Smooth muscle cell (in vitro differentiated cells): Measurements from ENCODE around the gene S100A2. TPM values are rescaled to one million over a fixed set of nuclear protein-coding genes. Genes with fewer than 3 reads are reported as not detected.

Source experiments
- DNase-seq: peaks from one replicate; lab custom pipeline; 2025; ENCODE audit not compliant: unreplicated experiment; lab: John Stamatoyannopoulos, UW
- H2AFZ ChIP-seq: fragments of 200-600 bp; sonication (generic); 2 replicates; pipeline ENCODE4 v1.6.0; 2016; ENCODE audit warnings: antibody characterized with exemption, low read depth, mild to moderate bottlenecking
- H3F3A ChIP-seq: fragments of 200-600 bp; sonication (generic); 2 replicates; pipeline ENCODE4 v1.6.0; 2017; ENCODE audit warnings: antibody characterized with exemption, low read depth
- H3K27ac ChIP-seq: fragments of 200-600 bp; sonication (generic); 2 replicates; pipeline ENCODE4 v1.5.1; 2016; ENCODE audit warnings: low read depth, mild to moderate bottlenecking
- H3K27me3 ChIP-seq: fragments of 200-600 bp; sonication (generic); 2 replicates; pipeline ENCODE4 v1.6.1; 2016; ENCODE audit warnings: low read depth, mild to moderate bottlenecking
- H3K36me3 ChIP-seq: fragments of 200-600 bp; sonication (generic); 2 replicates; pipeline ENCODE4 v1.5.1; 2016; ENCODE audit warnings: low read depth
- H3K4me1 ChIP-seq: fragments of 200-600 bp; sonication (generic); 2 replicates; pipeline ENCODE4 v1.5.1; 2016; ENCODE audit warnings: low read depth
- H3K4me2 ChIP-seq: fragments of 200-600 bp; sonication (generic); 2 replicates; pipeline ENCODE4 v1.6.0; 2016; ENCODE audit warnings: mild to moderate bottlenecking
- H3K4me3 ChIP-seq: fragments of 200-600 bp; sonication (generic); 2 replicates; pipeline ENCODE4 v1.5.1; 2016; ENCODE audit warnings: mild to moderate bottlenecking
- H3K79me2 ChIP-seq: fragments of 200-600 bp; sonication (generic); 2 replicates; pipeline ENCODE4 v1.6.0; 2016; ENCODE audit warnings: low read depth, mild to moderate bottlenecking
- H3K9ac ChIP-seq: fragments of 200-600 bp; sonication (generic); 2 replicates; pipeline ENCODE4 v1.6.0; 2016; ENCODE audit warnings: low read depth
- H3K9me3 ChIP-seq: fragments of 200-600 bp; sonication (generic); replicated peaks from 2 replicates; pipeline ENCODE4 v1.5.1; 2016; ENCODE audit warnings: low read depth
- H4K20me1 ChIP-seq: fragments of 200-600 bp; sonication (generic); 2 replicates; pipeline ENCODE4 v1.6.0; 2016; ENCODE audit warnings: low read depth
- CTCF ChIP-seq: fragments of 200-600 bp; sonication (generic); IDR thresholded peaks from 2 replicates; pipeline ENCODE4 v1.5.1; 2017; ENCODE audit warnings: borderline replicate concordance, mild to moderate bottlenecking, antibody characterized with exemption; ENCODE audit not compliant: insufficient read depth, poor library complexity, severe bottlenecking
- WGBS: methylation state at CpG from one replicate; pipeline ENCODE4 v1.1.7; 2016; ENCODE audit warnings: low lambda C conversion rate; 5-methylcytosine and 5-hydroxymethylcytosine counted together
- polyA plus RNA-seq: library from polyadenylated mRNA; unstranded; fragments of >200 nt; fragmentation: Nextera tagmentation; extraction: Ambion mirVana; gene quantifications from 2 replicates; pipeline ENCODE4 v1.2.1, GENCODE V29; 2016
- total RNA-seq: library from RNA; depleted of rRNA; stranded (reverse); fragments of >200 nt; gene quantifications from 2 replicates; pipeline ENCODE4 v1.2.3, GENCODE V29; 2014

Gene S100A2
- total and polyA plus RNA-seq, 2 experiments from 2014 or later = 7.3 to 16.6 TPM

GRCh38 chr1:153535242-153536011 lies 30.2 kb downstream of the S100A2 start, which contains the start of gene S100A6:
TSS of gene S100A6 (minus strand) at chr1:153535991. CDS start at chr1:153535339, 652 bp downstream.
- Histone ChIP-seq H3K27me3 (no peaks in the 10 kb centered on the region), H2AFZ (peak within 1 kb of the TSS; percentile 61), H3F3A (peaks cover 19% of the 10 kb centered on the region), H3K4me3 (peak within 1 kb of the TSS; percentile 61), H4K20me1 (peaks cover 6% of the 10 kb centered on the region), H3K9me3 (no peaks in the 10 kb centered on the region), H3K9ac (peak within 1 kb of the TSS; percentile 69), H3K27ac (peak within 1 kb of the TSS; percentile 93), H3K4me1 (peaks cover 16% of the 10 kb centered on the region), H3K79me2 (peaks cover 10% of the 10 kb centered on the region), H3K4me2 (peak within 1 kb of the TSS; percentile 88), H3K36me3 (no peaks in the 10 kb centered on the region)
- no peak for TF ChIP-seq CTCF
- 41% methylated on average over 16 of the region's 18 CpGs for WGBS
- DNase-seq = no peak

GRCh38 chr1:153534925-153535241 lies 30.8 kb downstream of the S100A2 start:
- no peaks in the 10 kb centered on the region for H3K27me3 ChIP-seq
- peaks cover 16% of the 10 kb centered on the region for H3K4me1 ChIP-seq
- H3K79me2 ChIP-seq = peaks cover 10% of the 10 kb centered on the region
- peak overlapping the region; percentile 61 for H3K4me3 ChIP-seq
- DNase-seq = no peak
- TF ChIP-seq CTCF = no peak
- peak overlapping the region; percentile 69 for H3K9ac ChIP-seq
- H2AFZ ChIP-seq = no peak overlapping the region
- H3K36me3 ChIP-seq = no peaks in the 10 kb centered on the region
- peaks cover 6% of the 10 kb centered on the region for H4K20me1 ChIP-seq
- H3K9me3 ChIP-seq = no peaks in the 10 kb centered on the region
- WGBS = 97% methylated on average over 3 of the region's 3 CpGs
- H3F3A ChIP-seq = peaks cover 19% of the 10 kb centered on the region
- peak overlapping the region; percentile 88 for H3K4me2 ChIP-seq
- peak overlapping the region; percentile 93 for H3K27ac ChIP-seq

GRCh38 chr1:153534226-153534924 lies 31.3 kb downstream of the S100A2 start:
- Histone ChIP-seq H4K20me1 (peaks cover 6% of the 10 kb centered on the region), H3K4me3 (peak overlapping the region; percentile 61), H3F3A (peaks cover 19% of the 10 kb centered on the region), H2AFZ (no peak overlapping the region), H3K9ac (peak overlapping the region; percentile 86), H3K9me3 (no peaks in the 10 kb centered on the region), H3K4me1 (peaks cover 16% of the 10 kb centered on the region), H3K79me2 (peaks cover 10% of the 10 kb centered on the region), H3K27me3 (no peaks in the 10 kb centered on the region), H3K4me2 (peak overlapping the region; percentile 88), H3K27ac (peak overlapping the region; percentile 93), H3K36me3 (no peaks in the 10 kb centered on the region)
- no peak for DNase-seq
- 75% methylated on average over 7 of the region's 7 CpGs for WGBS
- TF ChIP-seq CTCF = no peak
